Kidney epithelial cell (primary cell): ENCODE results near the gene REG4. TPM values are rescaled to one million over a fixed set of nuclear protein-coding genes. Genes with fewer than 3 reads are reported as not detected.
A peak's percentile ranks its signal among the peaks of the same experiment; 100 is the strongest.

Experiments used
- DNase-seq: peaks from one replicate; pipeline ENCODE4 v3.0.0-alpha.2; 2010; ENCODE audit warnings: low read depth
- H3K27me3 ChIP-seq: 2 replicates; pipeline ENCODE4 v1.6.0; 2011; ENCODE audit warnings: low read length; ENCODE audit not compliant: control insufficient read depth, insufficient read depth
- H3K36me3 ChIP-seq: 2 replicates; pipeline ENCODE4 v1.5.1; 2011; ENCODE audit warnings: low read length; ENCODE audit not compliant: control insufficient read depth, insufficient read depth
- H3K4me3 ChIP-seq: 2 replicates; pipeline ENCODE4 v1.5.1; 2011; ENCODE audit warnings: low read depth, mild to moderate bottlenecking, control low read depth, low read length
- CTCF ChIP-seq: IDR thresholded peaks from 2 replicates; pipeline ENCODE4 v1.5.1; 2011; ENCODE audit warnings: mild to moderate bottlenecking, moderate library complexity, low read length, control low read depth, inconsistent platforms; ENCODE audit not compliant: insufficient read depth, poor library complexity, severe bottlenecking
- total RNA-seq: library from RNA; depleted of rRNA; stranded (reverse); fragments of >200 nt; gene quantifications from 2 replicates; pipeline ENCODE4 v1.2.3, GENCODE V29; 2015

REG4 gene
- total RNA-seq, 1 donor from 2014 or later: not detected

GRCh38 chr1:119815361-119815760 lies 4.1 kb upstream of the REG4 start:
- H3K4me3 ChIP-seq: no peak overlapping the region
- no peaks in the 10 kb centered on the region for H3K27me3 ChIP-seq
- no peaks in the 10 kb centered on the region for H3K36me3 ChIP-seq
- DNase-seq: peak; percentile 31
- TF ChIP-seq CTCF: no peak

GRCh38 chr1:119814288-119814687 lies 3.0 kb upstream of the REG4 start:
- Histone ChIP-seq H3K4me3 (no peak overlapping the region), H3K36me3 (no peaks in the 10 kb centered on the region), H3K27me3 (no peaks in the 10 kb centered on the region)
- DNase-seq: no peak
- TF ChIP-seq CTCF: no peak

GRCh38 chr1:119811985-119812557 lies 811 bp upstream of the REG4 start:
- Histone ChIP-seq H3K36me3 (no peaks in the 10 kb centered on the region), H3K27me3 (peaks cover 3% of the 10 kb centered on the region), H3K4me3 (no peak overlapping the region)
- DNase-seq: no peak
- TF ChIP-seq CTCF: no peak

- TF ChIP-seq CTCF: peak; percentile 97
- Histone ChIP-seq H3K4me3 (no peak overlapping the region), H3K27me3 (peaks cover 3% of the 10 kb centered on the region), H3K36me3 (no peaks in the 10 kb centered on the region)
- peak; percentile 31 for DNase-seq
Measured at GRCh38 chr1:119808972-119809550, 2.2 kb downstream of the REG4 start.

- no peak overlapping the region for H3K4me3 ChIP-seq
- peaks cover 3% of the 10 kb centered on the region for H3K27me3 ChIP-seq
- TF ChIP-seq CTCF: no peak
- no peaks in the 10 kb centered on the region for H3K36me3 ChIP-seq
- no peak for DNase-seq
Measured at GRCh38 chr1:119808491-119808890, 2.8 kb downstream of the REG4 start.

GRCh38 chr1:119806489-119806888 lies 4.8 kb downstream of the REG4 start:
- peaks cover 3% of the 10 kb centered on the region for H3K27me3 ChIP-seq
- DNase-seq: no peak
- H3K36me3 ChIP-seq: no peaks in the 10 kb centered on the region
- no peak for TF ChIP-seq CTCF
- no peak overlapping the region for H3K4me3 ChIP-seq
